Lower leg skin (tissue), 4 donors: Measurements from ENCODE around the gene SH3BGRL3. TPM values are rescaled to one million over a fixed set of nuclear protein-coding genes. Genes with fewer than 3 reads are reported as not detected.
"Not testable (repeated sequence)": the region's sequence is repeated elsewhere in the genome, so short reads cannot be mapped to it uniquely, and the experiment has no call there.

ENCODE experiments used
- DNase-seq, 2 donors: peaks; one replicate each; pipeline ENCODE4 v3.0.0-alpha.2; 2019; ENCODE audit warnings: low spot score in 2 of 2
- H3K4me3 ChIP-seq: fragments of 200-600 bp; sonication (generic); 2 replicates; pipeline ENCODE4 v1.5.1; 2017; ENCODE audit warnings: mild to moderate bottlenecking, low read depth; ENCODE audit not compliant: poor library complexity, severe bottlenecking
- CTCF ChIP-seq, 3 donors: fragments of 450-650 bp; IDR thresholded peaks; one replicate each; pipeline ENCODE4 v1.5.1; 2016; ENCODE audit warnings: antibody characterized with exemption in 3 of 3, mild to moderate bottlenecking in 3 of 3, moderate library complexity in 2 of 3
- POLR2A ChIP-seq, 2 donors: fragments of 450-650 bp; IDR thresholded peaks; one replicate each; pipeline ENCODE4 v1.6.1; 2016 to 2017; ENCODE audit warnings: antibody characterized with exemption in 2 of 2, mild to moderate bottlenecking in 1 of 2, moderate library complexity in 1 of 2
- WGBS, 2 donors: methylation state at CpG; one replicate each; pipeline ENCODE4 v1.1.5; 2018; 5-methylcytosine and 5-hydroxymethylcytosine counted together
- intact Hi-C: fragments of 100-400 bp; cut with DNase I; formaldehyde crosslinking; loops from one replicate; pipeline ENCODE4 v1.15.0; 2023; ENCODE audit warnings: low total_unique reads
- total RNA-seq, 4 donors: library from RNA; depleted of rRNA; stranded (reverse); fragments of >200 nt; gene quantifications; one replicate each; pipeline ENCODE4 v1.1.0, GENCODE V29; 2016

SH3BGRL3 gene
- total RNA-seq, result 10 to 100 TPM; 74.8 to 97.1 (median 78.3) TPM

- 0 to 1% methylated on average over 30 to 64 of the region's 66 CpGs for WGBS, 2 donors
- peak within 1 kb of the TSS; percentile 75 for H3K4me3 ChIP-seq
- intact Hi-C loops, result loop anchor here (5.0 kb wide), 1 partner anchor 1032 kb away; the partner anchor contains the start of gene RSRP1
- TF ChIP-seq CTCF (IDR thresholded peaks at IDR 0.05) (no peak), POLR2A (IDR thresholded peaks at IDR 0.05) (peak in 1 of 2 donors; percentile 48)
- peak; percentile 85 to 98 for DNase-seq
These were observed at the start of gene SH3BGRL3 for GRCh38 chr1:26279456-26280332. TSS of gene SH3BGRL3 (plus strand) at chr1:26280086. CDS start at chr1:26280156, 70 bp downstream.

DNA sequence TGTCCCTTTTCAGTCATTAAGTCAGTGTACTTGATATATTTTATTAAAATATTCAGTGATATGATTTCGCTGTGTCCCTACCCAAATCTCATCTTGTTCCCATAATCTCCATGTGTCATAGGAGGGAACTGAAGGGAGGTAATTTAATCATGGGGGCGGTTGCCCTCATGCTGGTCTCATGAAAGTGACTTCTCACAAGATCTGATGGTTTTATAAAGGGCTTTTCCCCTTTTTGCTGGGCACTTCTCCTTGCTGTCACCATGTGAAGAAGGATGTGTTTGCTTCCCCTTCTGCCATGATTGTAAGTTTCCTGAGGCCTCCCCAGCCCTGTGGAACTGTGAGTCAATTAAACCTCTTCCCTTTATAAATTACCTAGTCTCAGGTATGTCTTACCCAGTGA, 49.2 kb upstream of the SH3BGRL3 start:
- intact Hi-C loops, DNase-seq, H3K4me3 ChIP-seq: not testable (repeated sequence)
- 85 to 95% methylated on average over 2 of the region's 2 CpGs for whole genome bisulfite sequencing, 2 donors

DNA sequence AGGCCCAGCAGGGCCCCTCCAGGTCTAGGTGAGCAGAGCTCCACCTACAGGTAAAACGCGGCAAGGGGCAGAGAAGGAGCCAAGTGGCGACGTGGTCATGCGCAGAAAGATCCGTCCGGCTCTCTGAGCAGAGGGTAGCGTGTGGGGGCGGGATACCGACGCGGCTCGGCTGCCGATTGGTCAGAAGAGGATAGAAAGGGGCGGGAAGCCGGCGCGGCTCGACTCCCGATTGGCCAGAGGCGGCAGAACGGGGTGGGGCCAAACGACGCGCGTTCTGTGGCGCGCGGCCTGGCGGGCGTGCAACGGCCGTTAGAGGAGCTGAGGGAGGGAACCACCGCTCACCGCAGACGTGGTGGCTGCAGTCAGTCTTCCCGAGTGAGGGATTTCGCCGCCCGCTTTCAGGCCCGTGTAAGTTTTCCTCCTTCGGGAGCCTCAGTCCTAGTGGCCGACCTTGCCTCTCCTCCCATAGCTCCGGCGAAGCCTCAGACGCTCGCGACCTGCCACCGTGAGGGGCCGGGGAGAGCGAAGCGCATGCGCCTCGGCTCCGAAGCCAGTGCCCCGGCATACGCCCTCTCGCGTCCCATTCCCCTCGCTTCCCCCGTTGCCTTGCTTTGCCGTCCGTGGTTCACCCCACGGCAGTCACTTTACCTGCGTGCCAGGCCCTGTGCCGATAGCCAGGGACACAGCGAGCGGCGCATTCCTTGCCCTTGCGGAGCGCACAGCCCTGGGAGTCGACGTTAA, 45.8 kb upstream of the SH3BGRL3 start, which contains the start of gene CEP85:
TSS of gene CEP85 (plus strand) at position 298 of the 741 bp plus-strand sequence. CDS start 5,584 bp downstream, outside the sequence.
- 0% methylated on average over 50 to 70 of the region's 73 CpGs for WGBS, 2 donors
- H3K4me3 ChIP-seq, result peak within 1 kb of the TSS; percentile 48
- intact Hi-C loops, result no loop called here
- DNase-seq, result peak; percentile 97 to 99
- TF ChIP-seq CTCF (IDR thresholded peaks at IDR 0.05) (peak in 1 of 3 donors; percentile 43), POLR2A (IDR thresholded peaks at IDR 0.05) (no peak)

DNA sequence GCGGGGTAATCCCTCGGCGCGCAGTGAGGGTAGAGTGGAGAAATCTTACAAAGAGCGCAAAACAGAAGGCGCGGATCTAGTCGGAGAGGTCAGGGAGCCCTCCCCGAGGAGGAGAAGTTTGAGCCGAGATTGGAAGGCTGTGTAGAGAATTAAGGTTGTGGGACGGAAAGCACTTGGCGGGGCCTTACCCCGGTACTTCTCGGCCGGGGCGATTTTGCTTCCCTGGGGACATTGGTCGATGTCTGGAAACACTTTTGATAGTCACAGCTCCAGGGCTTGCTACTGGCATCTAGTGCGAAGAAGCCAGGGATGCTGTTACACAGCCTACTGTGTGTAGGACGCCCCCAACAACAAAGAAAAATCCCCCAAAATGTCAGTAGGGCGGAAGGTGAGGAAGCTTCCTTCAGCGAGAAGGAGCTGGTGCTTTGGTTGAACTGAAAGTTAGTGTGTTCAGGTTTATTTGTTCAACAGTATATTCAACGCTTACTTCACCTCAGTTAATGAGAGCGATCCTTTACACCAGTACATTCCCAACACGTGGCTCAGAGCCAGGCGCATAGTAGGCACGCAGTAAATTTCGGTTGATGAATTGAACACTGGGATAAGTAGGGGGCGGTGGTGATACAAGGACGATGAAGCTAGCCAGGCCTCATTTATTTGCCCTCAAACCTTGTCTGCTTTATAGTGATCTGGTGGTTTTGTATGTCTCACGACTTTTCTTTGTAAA, 45.1 kb upstream of the SH3BGRL3 start:
- H3K4me3 ChIP-seq, result peak overlapping the region; percentile 48
- 2 to 3% methylated on average over 30 of the region's 30 CpGs for WGBS, 2 donors
- TF ChIP-seq CTCF (IDR thresholded peaks at IDR 0.05), result no peak
- TF ChIP-seq POLR2A (IDR thresholded peaks at IDR 0.05), result no peak
- no peak for DNase-seq
- intact Hi-C loops, result no loop called here

DNA sequence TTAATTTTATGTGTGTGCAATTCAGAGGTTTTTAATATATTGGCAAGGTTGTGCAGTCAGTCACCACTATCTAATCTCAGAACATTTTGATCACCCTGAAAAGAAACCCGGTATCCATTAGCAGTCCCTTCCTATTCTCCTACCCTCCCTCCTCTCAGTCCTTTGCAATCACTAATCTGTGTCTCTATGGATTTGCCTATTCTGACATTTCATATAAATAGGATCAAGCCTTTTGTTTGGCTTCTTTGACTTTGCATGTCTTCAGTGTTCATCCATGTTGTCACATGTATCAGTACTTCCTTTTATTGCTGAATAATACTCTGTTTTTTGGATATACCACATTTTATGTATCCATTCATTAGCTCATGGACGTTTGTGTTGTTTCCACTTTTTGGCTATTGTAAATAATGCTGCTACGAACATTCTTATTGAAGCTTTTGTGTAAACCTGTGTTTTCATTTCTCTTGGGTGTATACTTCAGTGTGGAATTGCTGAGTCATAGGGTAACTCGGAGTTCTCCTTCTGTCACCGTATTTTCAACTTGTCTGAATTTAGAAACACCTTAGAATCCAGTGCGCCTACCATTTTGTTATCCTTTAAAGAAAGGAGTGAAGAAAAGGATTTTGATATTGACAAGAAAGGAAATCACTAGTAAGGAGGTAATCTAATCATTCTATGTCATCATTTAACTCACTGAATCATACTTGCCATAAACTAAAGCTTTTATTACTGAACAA, 42.5 kb upstream of the SH3BGRL3 start:
- WGBS, 2 donors, result 43 to 67% methylated on average over 6 of the region's 6 CpGs
- DNase-seq, result no peak
- intact Hi-C loops, result no loop called here
- H3K4me3 ChIP-seq, result no peak overlapping the region
- no peak for TF ChIP-seq POLR2A (IDR thresholded peaks at IDR 0.05)
- TF ChIP-seq CTCF (IDR thresholded peaks at IDR 0.05), result no peak
